Psoas muscle (tissue), 8 donors: ENCODE measurements around the gene CHP1. TPM values are rescaled to one million over a fixed set of nuclear protein-coding genes. Genes with fewer than 3 reads are reported as not detected.
"Not testable (repeated sequence)": the region's sequence is repeated elsewhere in the genome, so short reads cannot be mapped to it uniquely, and the experiment has no call there.

ENCODE experiments used
- ATAC-seq, 4 donors: fragments of 200-7000 bp; cut with Tn5 transposase; one replicate each; pipeline ENCODE4 v1.9.1; 2020; ENCODE audit warnings: moderate library complexity in 3 of 4, mild to moderate bottlenecking in 2 of 4
- DNase-seq, 2 donors: peaks; one replicate each; pipeline ENCODE4 v3.0.0-alpha.2; 2020
- H3K27ac ChIP-seq: fragments of 200-600 bp; one replicate; pipeline ENCODE4 v1.8.0; 2022
- H3K27me3 ChIP-seq, 3 donors: fragments of 200-600 bp in 1 of 3; one replicate each; pipeline versions ENCODE4 v1.6.1 to v1.8.0; 2013 to 2022; ENCODE audit warnings: low read length in 2 of 3, mild to moderate bottlenecking in 2 of 3, moderate library complexity in 1 of 3; ENCODE audit not compliant: insufficient read depth in 3 of 3
- H3K36me3 ChIP-seq, 2 donors: fragments of 200-600 bp in 1 of 2; one replicate each; pipeline versions ENCODE4 v1.6.1 to v1.8.0; 2013 to 2022; ENCODE audit warnings: low read depth in 1 of 2, mild to moderate bottlenecking in 1 of 2, moderate library complexity in 1 of 2; ENCODE audit not compliant: insufficient read depth in 1 of 2
- H3K4me1 ChIP-seq: fragments of 200-600 bp; one replicate; pipeline ENCODE4 v1.8.0; 2022
- H3K4me3 ChIP-seq: fragments of 200-600 bp; one replicate; pipeline ENCODE4 v1.8.0; 2022; ENCODE audit warnings: mild to moderate bottlenecking
- H3K9me3 ChIP-seq: fragments of 200-600 bp; one replicate; pipeline ENCODE4 v1.8.0; 2022
- CTCF ChIP-seq: fragments of 200-600 bp; IDR thresholded peaks from one replicate; pipeline ENCODE4 v1.8.0; 2022; ENCODE audit warnings: antibody characterized with exemption
- WGBS, 3 donors: extraction: QIAGEN DNeasy Blood & Tissue Kit; methylation state at CpG; one replicate each; pipeline versions ENCODE4 v1.1.6 to v1.1.7; 2013; 5-methylcytosine and 5-hydroxymethylcytosine counted together
- intact Hi-C, 2 donors: fragments of 100-400 bp; cut with DNase I; formaldehyde crosslinking; loops; one replicate each; pipeline versions ENCODE4 v1.11.0 to v1.14.2; 2022
- polyA plus RNA-seq, 3 donors: library from polyadenylated mRNA; stranded (reverse); fragments of 200-250 nt; gene quantifications; one replicate each; pipeline ENCODE4 v1.2.3, GENCODE V29; 2013
- total RNA-seq, 4 donors: library from RNA; stranded (reverse); fragmentation: NEBNext Ultra II Directional in 2 of 4; extraction: Animal tissue kit (Norgen Biotek cat#: 25700) in 2 of 4; gene quantifications; one replicate each; pipeline versions ENCODE4 v1.2.1 to v1.2.4, GENCODE V29; 2021 to 2023
- donor health status: healthy with polysubstance abuse.
- donor health status: DM: no; HTN: no; CAD: no; lungs with moderate emphysema.
- donor health status: Bipolar disorder and iron deficiency.
- donor health status: healthy.
- donor health status: DM: yes; HTN: yes; CAD: no.
- donor health status: DM: no; HTN: no; CAD: no.
- donor health status: DM: no; HTN: no; CAD: no.
- donor health status: DM: yes; HTN: yes; CAD: no.

CHP1 gene
- total and polyA plus RNA-seq, 7 donors = 53.6 to 194 (median 103) TPM

GRCh38 chr15:41233367-41233771, 2.3 kb downstream of the CHP1 start:
- Histone ChIP-seq H3K27me3 (no peaks in the 10 kb centered on the region), H3K27ac (peak overlapping the region; percentile 74), H3K9me3 (no peaks in the 10 kb centered on the region), H3K4me3 (peak overlapping the region; percentile 83), H3K4me1 (peaks cover 24% of the 10 kb centered on the region), H3K36me3 (peaks cover 0 to 5% of the 10 kb centered on the region in 2 donors)
- peak; percentile 18 to 38 (median 23) for ATAC-seq
- no peak for TF ChIP-seq CTCF
- no peak for DNase-seq
- 41 to 57% (median 52%) methylated on average over 1 of the region's 1 CpG for WGBS, 3 donors
- intact Hi-C loops = loop anchor here (5.0 to 10.0 kb wide), 4 partner anchors 49 to 326 kb away; partner anchors contain the start of genes NUSAP1 (in 1 of the 2) and OIP5 (in 1 of the 2)

GRCh38 chr15:41235228-41235627, 4.2 kb downstream of the CHP1 start:
- DNase-seq, H3K27me3 ChIP-seq, H3K36me3 ChIP-seq, H3K27ac ChIP-seq, ATAC-seq, H3K4me3 ChIP-seq, H3K9me3 ChIP-seq: not testable (repeated sequence)
- peaks cover 24% of the 10 kb centered on the region for H3K4me1 ChIP-seq
- WGBS, 3 donors = 95 to 97% (median 97%) methylated on average over 5 of the region's 5 CpGs
- intact Hi-C loops = loop anchor here in 1 of 2 donors (10.0 kb wide), 1 partner anchor 100 kb away; the partner anchor contains the start of genes NUSAP1 and OIP5

- no peaks in the 10 kb centered on the region for H3K9me3 ChIP-seq
- H3K36me3 ChIP-seq = peaks cover 0 to 9% of the 10 kb centered on the region in 2 donors
- DNase-seq (no peak), ATAC-seq (no peak)
- no peak overlapping the region for H3K27ac ChIP-seq
- no peak overlapping the region for H3K4me3 ChIP-seq
- H3K4me1 ChIP-seq = peaks cover 24% of the 10 kb centered on the region
- intact Hi-C loops = loop anchor here in 1 of 2 donors (10.0 kb wide), 1 partner anchor 99 kb away; the partner anchor contains the start of genes NUSAP1 and OIP5
- no peak for TF ChIP-seq CTCF
- H3K27me3 ChIP-seq = no peaks in the 10 kb centered on the region
Measured at GRCh38 chr15:41235929-41236328, 4.9 kb downstream of the CHP1 start.

GRCh38 chr15:41238100-41238499, 7.0 kb downstream of the CHP1 start:
- intact Hi-C loops = loop anchor here in 1 of 2 donors (10.0 kb wide), 1 partner anchor 97 kb away; the partner anchor contains the start of genes NUSAP1 and OIP5
- 76 to 80% (median 77%) methylated on average over 5 of the region's 5 CpGs for WGBS, 3 donors
- Histone ChIP-seq H3K27me3 (no peaks in the 10 kb centered on the region), H3K36me3 (peaks cover 0 to 21% of the 10 kb centered on the region in 2 donors), H3K9me3 (no peaks in the 10 kb centered on the region), H3K4me1 (peaks cover 24% of the 10 kb centered on the region), H3K27ac (no peak overlapping the region), H3K4me3 (no peak overlapping the region)
- TF ChIP-seq CTCF = no peak
- DNase-seq = no peak
- no peak for ATAC-seq

- Histone ChIP-seq H3K36me3 (peaks cover 4 to 46% of the 10 kb centered on the region in 2 donors), H3K4me1 (peaks cover 9% of the 10 kb centered on the region), H3K9me3 (no peaks in the 10 kb centered on the region), H3K27me3 (no peaks in the 10 kb centered on the region), H3K4me3 (no peak overlapping the region), H3K27ac (no peak overlapping the region)
- intact Hi-C loops = no loop called here
- DNase-seq = no peak
- TF ChIP-seq CTCF = no peak
- peak in 3 of 4 donors; percentile 37 to 63 (median 47) for ATAC-seq
- WGBS, 3 donors = 48 to 55% (median 50%) methylated on average over 6 of the region's 6 CpGs
Measured at GRCh38 chr15:41241221-41241964, 10.3 kb downstream of the CHP1 start.

GRCh38 chr15:41250745-41251144, 19.7 kb downstream of the CHP1 start:
- 84 to 98% (median 86%) methylated on average over 8 of the region's 8 CpGs for WGBS, 3 donors
- H3K4me1 ChIP-seq, intact Hi-C loops, H3K27ac ChIP-seq, H3K4me3 ChIP-seq, ATAC-seq, DNase-seq, H3K9me3 ChIP-seq, H3K27me3 ChIP-seq: not testable (repeated sequence)
- H3K36me3 ChIP-seq = peaks cover 3 to 64% of the 10 kb centered on the region in 2 donors
